Measurements from ENCODE around the gene ADAM15. TPM values are rescaled to one million over a fixed set of nuclear protein-coding genes. Genes with fewer than 3 reads are reported as not detected.

Gene ADAM15
- total RNA-seq, 2 experiments from 2014 or later: 37.0 to 37.3 TPM

- H3K36me3 Mint-ChIP-seq: peaks cover 1% of the 10 kb centered on the region
- H3K27ac Mint-ChIP-seq: peak overlapping the region; percentile 52
- no peak for DNase-seq
- POLR2A ChIA-PET: interaction anchor here (0.5 to 0.6 kb wide), 2 partner anchors 43 to 95 kb away, joined by 3 to 5 read pairs; no protein-coding TSS in a partner anchor
- peaks cover 61% of the 10 kb centered on the region for H3K27me3 Mint-ChIP-seq
- no peak for ATAC-seq (ENCODE audit: low read depth)
- H3K9me3 Mint-ChIP-seq: no peaks in the 10 kb centered on the region
- H3K4me1 Mint-ChIP-seq: peaks cover 48% of the 10 kb centered on the region
- peak overlapping the region; percentile 77 for H3K4me3 Mint-ChIP-seq
Measured at GRCh38 chr1:155079210-155079486, 28.0 kb downstream of the ADAM15 start.

GRCh38 chr1:155079487-155080311, 28.6 kb downstream of the ADAM15 start:
- DNase-seq (no peak), ATAC-seq (ENCODE audit: low read depth) (no peak)
- Mint-ChIP-seq H3K36me3 (peaks cover 1% of the 10 kb centered on the region), H3K4me1 (peaks cover 49% of the 10 kb centered on the region), H3K27ac (peak overlapping the region; percentile 52), H3K4me3 (peak overlapping the region; percentile 77), H3K9me3 (no peaks in the 10 kb centered on the region), H3K27me3 (peaks cover 61% of the 10 kb centered on the region)
- POLR2A ChIA-PET: interaction anchor here (0.5 to 1.4 kb wide), 4 partner anchors 8 to 95 kb away, joined by 3 to 5 read pairs (median 3); no protein-coding TSS in a partner anchor

GRCh38 chr1:155080312-155081228, 29.5 kb downstream of the ADAM15 start:
- peaks cover 1% of the 10 kb centered on the region for H3K36me3 Mint-ChIP-seq
- peak overlapping the region; percentile 78 for H3K4me3 Mint-ChIP-seq
- H3K4me1 Mint-ChIP-seq: peaks cover 52% of the 10 kb centered on the region
- H3K27ac Mint-ChIP-seq: no peak overlapping the region
- ATAC-seq (ENCODE audit: low read depth) (no peak), DNase-seq (peak; percentile 58)
- no peaks in the 10 kb centered on the region for H3K9me3 Mint-ChIP-seq
- POLR2A ChIA-PET: interaction anchor here (0.8 to 1.4 kb wide), 4 partner anchors 9 to 18 kb away, joined by 3 to 5 read pairs (median 3); no protein-coding TSS in a partner anchor
- H3K27me3 Mint-ChIP-seq: peaks cover 61% of the 10 kb centered on the region

DNA sequence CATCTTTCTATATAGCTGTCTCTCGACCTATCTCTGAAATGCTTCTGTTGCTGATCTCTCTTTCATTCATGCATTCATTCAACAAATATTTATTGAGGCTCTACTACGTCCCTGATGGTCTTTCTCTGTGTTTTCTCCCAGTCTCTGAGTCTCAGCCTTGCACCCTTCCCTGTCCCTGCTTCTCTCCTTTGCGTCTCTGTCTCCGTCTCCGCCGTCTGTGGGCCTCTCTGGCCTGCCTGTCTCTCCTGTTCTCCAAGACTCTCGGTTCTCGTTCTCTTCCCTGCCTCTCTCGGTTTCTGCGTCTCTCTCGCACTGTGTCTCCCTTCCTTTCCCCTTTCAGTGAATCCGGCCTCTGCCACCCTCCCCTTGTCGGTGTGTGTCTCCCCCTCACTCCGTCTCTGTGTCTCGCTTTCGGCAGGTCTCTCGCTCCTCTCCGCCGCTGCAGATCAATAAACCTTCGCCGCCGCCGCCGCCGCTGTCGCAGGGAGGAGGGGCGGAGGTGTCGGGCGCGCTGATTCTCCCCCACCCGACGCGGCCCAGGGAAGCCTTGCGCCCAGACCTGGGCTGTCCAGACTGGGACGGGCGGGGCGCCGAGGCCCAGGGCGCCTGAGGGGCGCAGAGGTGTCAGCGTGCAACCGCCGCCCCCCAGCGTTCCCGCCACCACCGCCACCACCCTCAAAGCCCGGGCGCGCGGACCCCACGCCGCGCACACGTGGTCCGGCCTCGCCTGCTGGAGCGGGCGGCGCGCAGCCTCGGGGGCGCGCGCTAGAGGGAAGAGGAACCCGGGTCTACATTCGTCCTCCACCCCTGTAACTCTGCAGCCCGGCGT, 30.6 kb downstream of the ADAM15 start:
- Mint-ChIP-seq H3K36me3 (peaks cover 1% of the 10 kb centered on the region), H3K4me3 (peak overlapping the region; percentile 78), H3K9me3 (no peaks in the 10 kb centered on the region), H3K27me3 (peaks cover 61% of the 10 kb centered on the region), H3K4me1 (peaks cover 48% of the 10 kb centered on the region), H3K27ac (peak overlapping the region; percentile 18)
- POLR2A ChIA-PET: interaction anchor here (1.0 to 1.4 kb wide), 4 partner anchors 10 to 19 kb away, joined by 3 to 5 read pairs (median 3); no protein-coding TSS in a partner anchor
- DNase-seq (peak; percentile 58), ATAC-seq (ENCODE audit: low read depth) (no peak)

DNA sequence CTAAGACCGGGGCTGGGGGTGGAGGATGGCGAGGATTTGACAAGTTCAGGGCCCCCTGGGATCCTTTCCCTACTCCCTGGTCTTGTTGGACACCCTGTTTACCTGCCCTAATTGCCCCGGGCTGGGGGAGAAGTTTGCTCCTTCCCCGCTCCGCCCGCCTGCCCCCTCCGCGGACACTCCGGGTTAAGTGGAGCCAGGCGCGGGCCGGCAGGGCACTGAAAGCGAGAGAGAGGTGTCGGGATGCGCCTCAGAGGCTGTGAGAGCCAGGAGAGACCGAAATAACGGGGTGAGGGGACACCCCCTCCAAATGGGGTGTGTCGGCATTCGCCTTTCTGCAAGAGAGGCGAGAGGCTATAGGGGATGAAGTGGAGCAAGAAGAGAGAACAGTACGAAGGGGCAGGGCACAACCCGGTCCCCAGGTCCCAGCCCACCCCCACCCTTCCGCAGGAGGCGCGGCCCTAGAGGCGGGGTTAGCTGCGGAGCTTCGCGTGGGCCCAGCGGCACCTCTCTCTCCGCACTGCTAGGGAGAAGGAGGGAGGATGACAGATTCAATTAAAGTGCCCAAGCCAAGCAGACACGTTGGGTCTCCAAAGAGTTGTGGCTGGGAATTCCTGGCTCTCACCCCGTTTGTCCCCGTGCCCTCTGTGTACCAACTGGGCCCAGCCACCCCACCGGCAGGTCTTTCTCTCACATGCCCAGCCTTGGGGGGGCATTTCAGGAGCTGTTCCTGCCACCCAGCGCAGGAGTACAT, 31.4 kb downstream of the ADAM15 start:
- H3K27ac Mint-ChIP-seq: no peak overlapping the region
- H3K4me1 Mint-ChIP-seq: peaks cover 40% of the 10 kb centered on the region
- ATAC-seq (ENCODE audit: low read depth) (no peak), DNase-seq (no peak)
- no peaks in the 10 kb centered on the region for H3K9me3 Mint-ChIP-seq
- H3K4me3 Mint-ChIP-seq: peak overlapping the region; percentile 12
- POLR2A ChIA-PET: interaction anchor here (0.6 to 1.0 kb wide), 2 partner anchors 15 to 99 kb away, joined by 3 read pairs; partner anchors contain the start of gene FLAD1
- peaks cover 1% of the 10 kb centered on the region for H3K36me3 Mint-ChIP-seq
- H3K27me3 Mint-ChIP-seq: peaks cover 55% of the 10 kb centered on the region

DNA sequence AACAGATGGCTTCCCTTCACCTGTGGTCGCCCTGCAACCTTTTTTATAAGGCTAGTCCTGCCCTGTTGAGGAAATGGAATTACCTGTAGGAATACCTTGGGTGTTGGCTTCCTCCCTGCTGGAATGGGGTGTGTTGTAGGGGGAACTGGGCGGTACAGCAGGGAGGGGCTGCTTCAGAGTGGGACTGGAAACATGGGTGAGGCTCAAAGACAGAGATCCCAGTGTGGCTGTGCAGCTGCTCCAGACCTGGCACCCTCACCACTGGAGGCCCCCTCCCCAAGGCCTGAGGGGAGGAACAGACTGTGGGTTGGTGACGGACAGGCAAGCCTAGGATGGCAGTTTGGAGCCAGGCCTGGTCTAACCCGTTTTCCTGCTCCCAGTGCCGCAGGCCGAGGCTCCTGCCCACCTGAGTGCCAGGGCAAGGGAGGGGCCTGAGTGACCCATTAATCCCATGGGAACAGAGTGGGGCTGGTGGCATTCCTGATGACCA, 32.0 kb downstream of the ADAM15 start:
- ATAC-seq (ENCODE audit: low read depth): no peak
- Mint-ChIP-seq H3K4me3 (peak overlapping the region; percentile 12), H3K36me3 (peaks cover 1% of the 10 kb centered on the region), H3K27ac (no peak overlapping the region), H3K27me3 (peaks cover 49% of the 10 kb centered on the region), H3K4me1 (peaks cover 36% of the 10 kb centered on the region), H3K9me3 (no peaks in the 10 kb centered on the region)
- no peak for DNase-seq
- POLR2A ChIA-PET: interaction anchor here (0.6 to 3.2 kb wide), 3 partner anchors 16 to 100 kb away, joined by 3 to 26 read pairs (median 3); partner anchors contain the start of genes EFNA4 and FLAD1

DNA sequence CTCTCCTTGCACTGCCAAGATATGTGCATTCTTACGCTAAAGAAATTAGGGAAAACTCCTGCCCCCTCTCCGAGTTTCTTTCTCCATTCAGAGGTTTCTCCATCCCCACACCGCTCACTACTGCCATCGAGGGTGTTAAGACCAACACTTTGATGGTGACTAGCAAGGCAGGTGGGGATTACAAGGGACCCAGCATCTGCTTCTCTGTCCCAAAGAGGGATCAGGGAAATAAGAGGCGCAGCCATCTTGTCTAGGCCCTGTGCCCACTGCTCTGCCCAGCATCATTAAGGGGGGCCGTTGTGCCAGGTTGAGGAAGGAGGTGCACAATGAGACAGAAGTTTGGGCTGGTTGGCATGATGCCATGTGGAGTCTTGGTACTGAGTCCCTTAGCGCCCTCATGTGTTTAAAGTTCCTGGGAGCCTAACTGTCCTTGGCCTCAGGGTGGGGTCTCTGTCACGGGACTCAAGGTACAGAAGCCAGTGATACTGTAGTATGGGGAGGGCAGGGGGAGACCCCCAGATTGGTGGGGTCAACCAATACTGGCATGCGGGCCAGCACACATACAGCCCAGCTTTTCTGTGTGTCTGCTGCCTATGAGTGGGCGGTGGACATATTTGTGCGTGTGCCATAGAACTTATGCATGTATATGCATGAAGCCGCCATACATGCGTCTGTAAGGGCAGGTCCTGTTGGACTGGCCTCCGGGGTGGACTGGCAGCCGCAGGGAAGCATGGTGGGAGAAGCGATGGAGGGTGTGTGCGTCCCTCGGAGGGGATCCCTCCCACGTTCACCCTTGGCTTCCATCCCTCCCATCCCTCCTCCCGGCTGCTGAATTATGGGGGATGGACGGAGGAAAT, 33.0 kb downstream of the ADAM15 start:
- H3K27me3 Mint-ChIP-seq: peaks cover 44% of the 10 kb centered on the region
- peak overlapping the region; percentile 97 for H3K4me3 Mint-ChIP-seq
- H3K4me1 Mint-ChIP-seq: peaks cover 35% of the 10 kb centered on the region
- peaks cover 1% of the 10 kb centered on the region for H3K36me3 Mint-ChIP-seq
- DNase-seq (no peak), ATAC-seq (ENCODE audit: low read depth) (no peak)
- H3K27ac Mint-ChIP-seq: no peak overlapping the region
- POLR2A ChIA-PET: interaction anchor here (0.8 to 3.5 kb wide), 9 partner anchors 9 to 293 kb away, joined by 3 to 26 read pairs (median 4); partner anchors contain the start of genes EFNA4, FLAD1 and KRTCAP2
- H3K9me3 Mint-ChIP-seq: no peaks in the 10 kb centered on the region

DNA sequence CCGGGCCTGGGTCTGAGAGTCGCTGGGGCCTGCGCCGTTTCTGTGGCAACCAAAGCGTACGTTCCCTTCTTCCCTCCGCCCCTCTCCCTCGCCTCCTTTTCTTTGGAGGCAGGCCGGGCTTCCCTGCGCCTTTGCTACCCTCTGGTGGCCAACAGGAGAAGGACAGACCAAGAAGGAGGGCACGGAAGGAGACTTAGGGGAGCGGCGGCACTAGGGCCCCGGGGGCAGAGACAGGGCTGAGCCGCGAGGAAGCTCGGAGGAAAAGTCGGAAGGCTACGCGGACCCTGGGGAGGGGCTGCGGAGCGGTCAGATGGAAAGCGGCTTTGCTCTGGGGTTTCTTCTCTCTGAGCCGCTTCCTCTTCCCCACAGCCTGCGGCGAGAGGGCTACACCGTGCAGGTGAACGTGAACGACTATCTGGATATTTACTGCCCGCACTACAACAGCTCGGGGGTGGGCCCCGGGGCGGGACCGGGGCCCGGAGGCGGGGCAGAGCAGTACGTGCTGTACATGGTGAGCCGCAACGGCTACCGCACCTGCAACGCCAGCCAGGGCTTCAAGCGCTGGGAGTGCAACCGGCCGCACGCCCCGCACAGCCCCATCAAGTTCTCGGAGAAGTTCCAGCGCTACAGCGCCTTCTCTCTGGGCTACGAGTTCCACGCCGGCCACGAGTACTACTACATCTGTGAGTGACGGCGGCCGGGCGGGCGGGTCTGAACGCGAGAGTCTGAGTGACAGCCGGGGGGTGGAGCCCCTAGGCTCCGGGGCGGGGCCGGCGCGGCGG, 33.8 kb downstream of the ADAM15 start:
- peak overlapping the region; percentile 97 for H3K4me3 Mint-ChIP-seq
- peaks cover 36% of the 10 kb centered on the region for H3K27me3 Mint-ChIP-seq
- H3K4me1 Mint-ChIP-seq: peaks cover 29% of the 10 kb centered on the region
- POLR2A ChIA-PET: interaction anchor here (0.6 to 3.5 kb wide), 17 partner anchors 10 to 294 kb away, joined by 3 to 26 read pairs (median 4); partner anchors contain the start of genes ADAM15, EFNA4, FLAD1 and KRTCAP2
- no peaks in the 10 kb centered on the region for H3K9me3 Mint-ChIP-seq
- DNase-seq (peak; percentile 97), ATAC-seq (ENCODE audit: low read depth) (peak; percentile 85)
- no peaks in the 10 kb centered on the region for H3K36me3 Mint-ChIP-seq
- peak overlapping the region; percentile 98 for H3K27ac Mint-ChIP-seq

DNA sequence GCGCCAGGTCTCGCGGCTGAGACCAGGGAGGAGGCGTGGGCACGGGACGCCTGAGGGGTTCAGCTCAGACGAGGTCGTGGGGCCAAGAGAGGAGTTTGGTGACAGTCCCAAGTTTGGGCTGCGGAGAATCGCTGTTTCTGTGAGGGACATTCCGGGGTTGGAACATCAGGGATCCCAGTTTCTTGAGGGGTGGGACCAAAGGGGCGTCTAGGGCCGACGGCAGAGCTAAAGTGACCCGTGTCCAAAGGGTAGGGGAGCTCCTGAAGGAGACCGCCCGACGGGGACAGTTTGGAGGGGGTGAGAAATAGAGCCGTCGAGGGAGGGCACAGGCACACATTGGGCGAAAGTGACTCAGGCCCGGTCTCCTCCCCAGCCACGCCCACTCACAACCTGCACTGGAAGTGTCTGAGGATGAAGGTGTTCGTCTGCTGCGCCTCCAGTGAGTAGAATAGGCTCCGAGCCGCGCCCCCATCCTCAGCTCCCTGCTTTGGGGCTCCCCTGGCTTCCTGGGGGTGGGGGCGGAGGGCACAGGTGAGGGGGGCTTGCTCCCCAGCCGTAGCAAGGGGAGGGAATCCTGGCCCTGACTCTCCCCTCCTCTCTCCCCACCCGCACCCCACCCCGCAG, 34.5 kb downstream of the ADAM15 start:
- Mint-ChIP-seq H3K9me3 (no peaks in the 10 kb centered on the region), H3K4me1 (peaks cover 28% of the 10 kb centered on the region), H3K4me3 (peak overlapping the region; percentile 97), H3K36me3 (no peaks in the 10 kb centered on the region), H3K27ac (peak overlapping the region; percentile 98), H3K27me3 (peaks cover 30% of the 10 kb centered on the region)
- peak; percentile 68 for DNase-seq
- POLR2A ChIA-PET: interaction anchor here (0.6 to 3.5 kb wide), 15 partner anchors 10 to 112 kb away, joined by 3 to 26 read pairs (median 4); partner anchors contain the start of genes ADAM15, EFNA4, FLAD1 and KRTCAP2
- ATAC-seq (ENCODE audit: low read depth): peak; percentile 20

GRCh38 chr1:155086128-155086741, 35.1 kb downstream of the ADAM15 start:
- POLR2A ChIA-PET: interaction anchor here (1.2 to 3.5 kb wide), 4 partner anchors 23 to 86 kb away, joined by 5 to 26 read pairs (median 14); partner anchors contain the start of genes ADAM15, EFNA4 and KRTCAP2

More at GRCh38 chr1:155086128-155086741, 35.1 kb downstream of the ADAM15 start:
- peak overlapping the region; percentile 97 for H3K4me3 Mint-ChIP-seq
- ATAC-seq (ENCODE audit: low read depth) (no peak), DNase-seq (peak; percentile 91)
- H3K4me1 Mint-ChIP-seq: peaks cover 28% of the 10 kb centered on the region
- peaks cover 26% of the 10 kb centered on the region for H3K27me3 Mint-ChIP-seq
- no peaks in the 10 kb centered on the region for H3K36me3 Mint-ChIP-seq
- peak overlapping the region; percentile 76 for H3K27ac Mint-ChIP-seq
- no peaks in the 10 kb centered on the region for H3K9me3 Mint-ChIP-seq

All from activated naive CD8-positive, alpha-beta T cell treated with anti-CD3 and anti-CD28 coated beads, Interleukin-2, amount 10 ng/mL, durations not matched to agents 7 days and 5 days (primary cell).